Keratinocyte (primary cell): ENCODE data around the gene CTF1. TPM values are rescaled to one million over a fixed set of nuclear protein-coding genes. Genes with fewer than 3 reads are reported as not detected.

Source experiments
- DNase-seq: peaks from one replicate; pipeline ENCODE4 v3.0.0-alpha.2; 2011; ENCODE audit warnings: low read depth, missing footprints, low spot score
- FAIRE-seq: peaks from 2 replicates; lab custom pipeline; 2011; peaks lifted over from hg19 to GRCh38; lab: Jason Lieb, UNC
- H2AFZ ChIP-seq: 2 replicates; pipeline ENCODE4 v1.6.0; 2012; ENCODE audit warnings: low read length, control low read depth, inconsistent platforms; ENCODE audit not compliant: control insufficient read depth
- H3K27ac ChIP-seq: 2 replicates; pipeline ENCODE4 v1.5.1; 2011; ENCODE audit warnings: low read length; ENCODE audit not compliant: control insufficient read depth, insufficient read depth
- H3K27me3 ChIP-seq: 3 replicates; pipeline ENCODE4 v1.6.0; 2011; ENCODE audit warnings: low read length; ENCODE audit not compliant: control insufficient read depth, insufficient read depth; ENCODE audit errors: extremely low read depth
- H3K36me3 ChIP-seq, 2 experiments: 2 replicates in 1 of 2; 3 replicates in 1 of 2; pipeline ENCODE4 v1.5.1; 2011; ENCODE audit warnings: low read length in 2 of 2, mild to moderate bottlenecking in 1 of 2; ENCODE audit not compliant: control insufficient read depth in 2 of 2, insufficient read depth in 2 of 2; ENCODE audit errors: extremely low read depth in 1 of 2
- H3K4me1 ChIP-seq: 3 replicates; pipeline ENCODE4 v1.5.1; 2011; ENCODE audit warnings: low read length; ENCODE audit not compliant: control insufficient read depth, insufficient read depth; ENCODE audit errors: extremely low read depth
- H3K4me2 ChIP-seq: 3 replicates; pipeline ENCODE4 v1.6.0; 2011; ENCODE audit warnings: low read depth, low read length; ENCODE audit not compliant: control insufficient read depth, insufficient read depth; ENCODE audit errors: extremely low read depth
- H3K4me3 ChIP-seq, 3 experiments: fragments of 200-600 bp in 1 of 3; sonication (generic) in 1 of 3; 2 replicates in 2 of 3; 3 replicates in 1 of 3; pipeline ENCODE4 v1.5.1; 2011 to 2016; ENCODE audit warnings: low read length in 3 of 3, mild to moderate bottlenecking in 3 of 3, control low read depth in 2 of 3, inconsistent platforms in 1 of 3, low read depth in 1 of 3, mixed read lengths in 1 of 3, mixed run types in 1 of 3, moderate library complexity in 1 of 3; ENCODE audit not compliant: control insufficient read depth in 2 of 3, insufficient read depth in 2 of 3; ENCODE audit errors: extremely low read depth in 1 of 3
- H3K79me2 ChIP-seq: 2 replicates; pipeline ENCODE4 v1.6.0; 2012; ENCODE audit warnings: low read length; ENCODE audit not compliant: control insufficient read depth, insufficient read depth
- H3K9ac ChIP-seq: 3 replicates; pipeline ENCODE4 v1.6.0; 2011; ENCODE audit warnings: low read length; ENCODE audit not compliant: control insufficient read depth, insufficient read depth; ENCODE audit errors: extremely low read depth
- H3K9me1 ChIP-seq: 3 replicates; pipeline ENCODE4 v1.6.0; 2011; ENCODE audit warnings: low read length; ENCODE audit not compliant: control insufficient read depth, insufficient read depth; ENCODE audit errors: extremely low read depth
- H3K9me3 ChIP-seq: 2 replicates; pipeline ENCODE4 v1.5.1; 2012; ENCODE audit warnings: low read depth, low read length; ENCODE audit not compliant: control insufficient read depth
- H4K20me1 ChIP-seq: 3 replicates; pipeline ENCODE4 v1.6.0; 2011; ENCODE audit warnings: low read length; ENCODE audit not compliant: control insufficient read depth, insufficient read depth; ENCODE audit errors: extremely low read depth
- CTCF ChIP-seq, 3 experiments: IDR thresholded peaks in 1 of 3; conservative IDR thresholded peaks in 1 of 3; optimal IDR thresholded peaks in 1 of 3; 2 replicates in 2 of 3; 3 replicates in 1 of 3; pipeline versions ENCODE3 to v1.5.1; 2011; ENCODE audit warnings: low read length in 3 of 3, mild to moderate bottlenecking in 3 of 3, moderate library complexity in 2 of 3, control low read depth in 1 of 3, inconsistent platforms in 1 of 3; ENCODE audit not compliant: insufficient read depth in 2 of 3; ENCODE audit errors: extremely low read depth in 1 of 3
- EZH2 ChIP-seq: IDR thresholded peaks from one replicate; pipeline ENCODE4 v1.6.1; 2012; ENCODE audit warnings: inconsistent platforms, mild to moderate bottlenecking, low read length, moderate library complexity
- dilution Hi-C: fragments of 300-500 bp; cut with MboI; formaldehyde crosslinking; loops from one replicate; pipeline ENCODE4 v1.7.0; 2020; ENCODE audit warnings: low sequenced_read_pairs; ENCODE audit not compliant: extremely low pct_ligation_motif_present
- polyA plus RNA-seq, 5 experiments: library from polyadenylated mRNA; depleted of rRNA in 3 of 5; stranded (reverse) in 3 of 5; stranded (forward) in 1 of 5; unstranded in 1 of 5; fragments of >200 nt; gene quantifications; 1 replicate in 1 of 5; 2 replicates in 3 of 5; 3 replicates in 1 of 5; pipeline versions ENCODE4 v1.2.1 to v1.2.3, GENCODE V29; 2011 to 2012; ENCODE audit warnings: missing spikeins in 2 of 5, low read depth in 1 of 5, low replicate concordance in 1 of 5

The CTF1 gene
- polyA plus RNA-seq, 1 donor (not counting 4 experiments of a cell fraction or from before 2014, with no cell fraction given): 2.1 TPM

- no peaks in the 10 kb centered on the region for H3K9me3 ChIP-seq
- no peaks in the 10 kb centered on the region for H3K9me1 ChIP-seq
- peak overlapping the region; percentile 100 for H3K27ac ChIP-seq
- dilution Hi-C loops: no loop called here
- H3K4me1 ChIP-seq: peaks cover 23% of the 10 kb centered on the region
- no peak for TF ChIP-seq EZH2
- no peak for TF ChIP-seq CTCF (optimal IDR thresholded peaks at IDR 0.05 in 1 of 3, IDR thresholded peaks at IDR 0.05 in 1 of 3, conservative IDR thresholded peaks at IDR 0.05 in 1 of 3; ENCODE audit: extremely low read depth in 1 of 3, insufficient read depth in 2 of 3, low read length in 3 of 3)
- H2AFZ ChIP-seq: peak overlapping the region; percentile 99
- peak overlapping the region; percentile 86 for H3K4me2 ChIP-seq
- FAIRE-seq (peak; percentile 39), DNase-seq (peak; percentile 99)
- no peaks in the 10 kb centered on the region for H3K27me3 ChIP-seq
- peak overlapping the region; percentile 51 to 99 (median 94) for H3K4me3 ChIP-seq
- H3K79me2 ChIP-seq: peaks cover 18% of the 10 kb centered on the region
- H3K9ac ChIP-seq: peak overlapping the region; percentile 99
- peaks cover 0 to 6% of the 10 kb centered on the region in 2 experiments for H3K36me3 ChIP-seq
- no peaks in the 10 kb centered on the region for H4K20me1 ChIP-seq
These were observed 26.6 kb downstream of the CTF1 start for GRCh38 chr16:30922960-30923535.

- no peaks in the 10 kb centered on the region for H4K20me1 ChIP-seq
- H3K36me3 ChIP-seq: peaks cover 0 to 6% of the 10 kb centered on the region in 2 experiments
- H3K4me2 ChIP-seq: peak within 1 kb of the TSS; percentile 94
- peaks cover 18% of the 10 kb centered on the region for H3K79me2 ChIP-seq
- H3K9me3 ChIP-seq: no peaks in the 10 kb centered on the region
- peak within 1 kb of the TSS; percentile 51 to 99 (median 94) for H3K4me3 ChIP-seq
- DNase-seq: no peak
- no peaks in the 10 kb centered on the region for H3K9me1 ChIP-seq
- dilution Hi-C loops: no loop called here
- TF ChIP-seq EZH2 (no peak), CTCF (optimal IDR thresholded peaks at IDR 0.05 in 1 of 3, IDR thresholded peaks at IDR 0.05 in 1 of 3, conservative IDR thresholded peaks at IDR 0.05 in 1 of 3; ENCODE audit: extremely low read depth in 1 of 3, insufficient read depth in 2 of 3, low read length in 3 of 3) (no peak)
- peak within 1 kb of the TSS; percentile 99 for H2AFZ ChIP-seq
- no peaks in the 10 kb centered on the region for H3K27me3 ChIP-seq
- H3K4me1 ChIP-seq: peaks cover 23% of the 10 kb centered on the region
- H3K27ac ChIP-seq: peak within 1 kb of the TSS; percentile 100
- FAIRE-seq: no peak
- H3K9ac ChIP-seq: peak within 1 kb of the TSS; percentile 99
These were observed 27.2 kb downstream of the CTF1 start, which contains the start of gene FBXL19 for GRCh38 chr16:30923554-30924075. FBXL19 (plus strand) TSS chr16:30923572; CDS start chr16:30925755, 2,183 bp downstream.
